K562 (cell line): Measurements from ENCODE around the gene PRKAR2B. TPM values are rescaled to one million over a fixed set of nuclear protein-coding genes. Genes with fewer than 3 reads are reported as not detected.

Experiments
- BACH1 ChIP-seq: fragments of 200-800 bp; sonication (Bioruptor generic); IDR thresholded peaks from 2 replicates; pipeline ENCODE4 v1.6.1; 2016; ENCODE audit warnings: missing genetic modification characterization, missing compliant biosample characterization
- CCAR2 ChIP-seq: fragments of 200-400 bp; formaldehyde crosslinking; IDR thresholded peaks from 2 replicates; pipeline ENCODE4 v1.6.1; 2017; ENCODE audit warnings: mild to moderate bottlenecking, low read depth, low read length
- CEBPZ ChIP-seq: fragments of 150-350 bp; IDR thresholded peaks from 2 replicates; pipeline ENCODE4 v1.6.1; 2014; ENCODE audit warnings: low read depth, mild to moderate bottlenecking, low read length, borderline replicate concordance
- ELK1 ChIP-seq: sonication (generic); formaldehyde crosslinking; IDR thresholded peaks from 2 replicates; pipeline ENCODE4 v1.8.1; 2022; ENCODE audit warnings: missing genetic modification reagents
- FOXA1 ChIP-seq: fragments of 450-650 bp; IDR thresholded peaks from 2 replicates; pipeline ENCODE4 v1.6.1; 2016; ENCODE audit warnings: mild to moderate bottlenecking, borderline replicate concordance
- FOXA3 ChIP-seq, 2 experiments: fragments of 450-650 bp in 1 of 2; sonication (generic) in 1 of 2; formaldehyde crosslinking; IDR thresholded peaks in 1 of 2; conservative IDR thresholded peaks in 1 of 2; 2 replicates each; pipeline versions ENCODE4 v1.4.0 to v1.8.0; 2020 to 2022; ENCODE audit warnings: mild to moderate bottlenecking in 2 of 2, missing genetic modification reagents in 1 of 2
- FOXK2 ChIP-seq, 2 experiments: fragments of 450-650 bp; IDR thresholded peaks in 1 of 2; conservative IDR thresholded peaks in 1 of 2; 2 replicates each; pipeline ENCODE4 v1.6.1; 2016; ENCODE audit warnings: low read depth in 2 of 2, mild to moderate bottlenecking in 1 of 2
- GATAD2B ChIP-seq: fragments of 450-650 bp; IDR thresholded peaks from 2 replicates; pipeline ENCODE4 v1.6.1; 2017; ENCODE audit warnings: mild to moderate bottlenecking, borderline replicate concordance
- MAZ ChIP-seq, 2 experiments: fragments of 450-650 bp in 1 of 2; sonication (generic) in 1 of 2; formaldehyde crosslinking; IDR thresholded peaks in 1 of 2; conservative IDR thresholded peaks in 1 of 2; 2 replicates each; pipeline versions ENCODE4 v1.4.0 to v1.5.0; 2020; ENCODE audit warnings: mild to moderate bottlenecking in 1 of 2, missing genetic modification reagents in 1 of 2
- NBN ChIP-seq: fragments of 450-650 bp; IDR thresholded peaks from 2 replicates; pipeline ENCODE4 v1.6.1; 2016; ENCODE audit warnings: low read depth, mild to moderate bottlenecking
- SFPQ ChIP-seq: fragments of 200-400 bp; formaldehyde crosslinking; IDR thresholded peaks from 2 replicates; pipeline ENCODE4 v1.6.1; 2017; ENCODE audit warnings: mild to moderate bottlenecking, low read depth, low read length, moderate library complexity
- SIX5 ChIP-seq, 2 experiments: IDR thresholded peaks; 2 replicates each; pipeline ENCODE4 v1.6.1; 2011; ENCODE audit warnings: low read length in 2 of 2, borderline replicate concordance in 1 of 2, low read depth in 1 of 2, mild to moderate bottlenecking in 1 of 2, moderate library complexity in 1 of 2; ENCODE audit not compliant: insufficient read depth in 1 of 2
- ZNF592 ChIP-seq: fragments of 450-650 bp; IDR thresholded peaks from 2 replicates; pipeline ENCODE4 v1.6.1; 2017; ENCODE audit warnings: antibody characterized with exemption, mild to moderate bottlenecking
- polyA plus RNA-seq, 8 experiments: library from polyadenylated mRNA; depleted of rRNA in 4 of 8; stranded (reverse) in 5 of 8; unstranded in 3 of 8; fragments of >200 nt; fragmentation: Nextera tagmentation in 2 of 8; fragmentation: Illumina TruSeq in 1 of 8; extraction: Ambion mirVana in 2 of 8; extraction: Trizol in 1 of 8; gene quantifications; 2 replicates each; pipeline versions ENCODE4 v1.2.1 to v1.2.3, GENCODE V29; 2011 to 2014; ENCODE audit warnings: inconsistent platforms in 1 of 8, missing spikeins in 1 of 8
- total RNA-seq, 7 experiments: library from RNA; depleted of rRNA in 6 of 7; stranded (reverse); fragments of >200 nt in 6 of 7; fragmentation: Illumina TruSeq in 2 of 7; extraction: Trizol in 2 of 7; gene quantifications; 2 replicates each; pipeline versions ENCODE4 v1.2.1 to v1.2.3, GENCODE V29; 2011 to 2021; ENCODE audit warnings: low replicate concordance in 1 of 7
- TF ChIP-seq, protein P1 (sequence below): fragments of 450-650 bp; IDR thresholded peaks from 2 replicates; pipeline ENCODE4 v1.6.1; 2014; ENCODE audit warnings: low read depth, mild to moderate bottlenecking, moderate library complexity, borderline replicate concordance

Gene PRKAR2B
- total and polyA plus RNA-seq, 9 of the 15 experiments (the other 6 are each of a cell fraction or from before 2014, with no cell fraction given): 59.0 to 173 (median 129) TPM

- TF ChIP-seq FOXA1: no peak
- peak; percentile 89; the same call in 1 of the 2 replicates for TF ChIP-seq NBN
- TF ChIP-seq FOXA3 (CRISPR knock-in tag; conservative IDR thresholded peaks at IDR 0.05 in 1 of 2, IDR thresholded peaks at IDR 0.05 in 1 of 2): peak in 1 of 2 experiments; percentile 48; a peak in 2 of 4 replicates
- peak in 1 of 2 experiments; percentile 54; a peak in 2 of 4 replicates for TF ChIP-seq FOXK2 (conservative IDR thresholded peaks at IDR 0.05 in 1 of 2, IDR thresholded peaks at IDR 0.05 in 1 of 2; ENCODE audit: low read depth in 2 of 2)
- TF ChIP-seq ZNF592: peak; percentile 90
- no peak for TF ChIP-seq SFPQ
- no peak for TF ChIP-seq ELK1 (CRISPR knock-in tag)
- TF ChIP-seq CEBPZ: no peak
- TF ChIP-seq GATAD2B: peak; percentile 78
- TF ChIP-seq MAZ (CRISPR knock-in tag; conservative IDR thresholded peaks at IDR 0.05 in 1 of 2, IDR thresholded peaks at IDR 0.05 in 1 of 2): peak in 1 of 2 experiments; percentile 37; a peak in 2 of 4 replicates
- TF ChIP-seq, protein P1, sequence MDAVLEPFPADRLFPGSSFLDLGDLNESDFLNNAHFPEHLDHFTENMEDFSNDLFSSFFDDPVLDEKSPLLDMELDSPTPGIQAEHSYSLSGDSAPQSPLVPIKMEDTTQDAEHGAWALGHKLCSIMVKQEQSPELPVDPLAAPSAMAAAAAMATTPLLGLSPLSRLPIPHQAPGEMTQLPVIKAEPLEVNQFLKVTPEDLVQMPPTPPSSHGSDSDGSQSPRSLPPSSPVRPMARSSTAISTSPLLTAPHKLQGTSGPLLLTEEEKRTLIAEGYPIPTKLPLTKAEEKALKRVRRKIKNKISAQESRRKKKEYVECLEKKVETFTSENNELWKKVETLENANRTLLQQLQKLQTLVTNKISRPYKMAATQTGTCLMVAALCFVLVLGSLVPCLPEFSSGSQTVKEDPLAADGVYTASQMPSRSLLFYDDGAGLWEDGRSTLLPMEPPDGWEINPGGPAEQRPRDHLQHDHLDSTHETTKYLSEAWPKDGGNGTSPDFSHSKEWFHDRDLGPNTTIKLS: no peak
- no peak for TF ChIP-seq BACH1 (tag)
- no peak for TF ChIP-seq SIX5 (IDR thresholded peaks at IDR 0.05; ENCODE audit: borderline replicate concordance in 1 of 2, insufficient read depth in 1 of 2, low read depth in 1 of 2, low read length in 2 of 2)
- TF ChIP-seq CCAR2: no peak
Measured at GRCh38 chr7:107035446-107035845, 9.1 kb upstream of the PRKAR2B start (continued).
